ENCODE data around the gene ETV6. TPM values are rescaled to one million over a fixed set of nuclear protein-coding genes. Genes with fewer than 3 reads are reported as not detected.

The ETV6 gene
- polyA plus RNA-seq, 3 donors: 3.3 to 7.7 (median 4.4) TPM

GRCh38 chr12:11684811-11685210, 35.3 kb downstream of the ETV6 start:
- 88 to 91% (median 90%) methylated on average over 7 of the region's 7 CpGs for WGBS, 3 donors
- no peak overlapping the region for H3K27ac ChIP-seq (ENCODE audit: low read depth, low read length)

GRCh38 chr12:11685316-11685715, 35.8 kb downstream of the ETV6 start:
- no peak overlapping the region for H3K27ac ChIP-seq (ENCODE audit: low read depth, low read length)
- WGBS, 3 donors: 40 to 70% (median 49%) methylated on average over 3 of the region's 3 CpGs

- no peak overlapping the region for H3K27ac ChIP-seq (ENCODE audit: low read depth, low read length)
- 72 to 78% (median 76%) methylated on average over 2 of the region's 2 CpGs for WGBS, 3 donors
Measured at GRCh38 chr12:11685716-11686115, 36.2 kb downstream of the ETV6 start.

- WGBS, 3 donors: 71 to 72% (median 71%) methylated on average over 2 of the region's 2 CpGs
- H3K27ac ChIP-seq (ENCODE audit: low read depth, low read length): no peak overlapping the region
Measured at GRCh38 chr12:11686120-11686519, 36.6 kb downstream of the ETV6 start.

- WGBS, 3 donors: 42 to 60% (median 60%) methylated on average over 2 of the region's 2 CpGs
- H3K27ac ChIP-seq (ENCODE audit: low read depth, low read length): no peak overlapping the region
Measured at GRCh38 chr12:11687528-11687927, 38.1 kb downstream of the ETV6 start.

- H3K27ac ChIP-seq (ENCODE audit: low read depth, low read length): no peak overlapping the region
- WGBS, 3 donors: 69 to 85% (median 77%) methylated on average over 4 of the region's 4 CpGs
Measured at GRCh38 chr12:11688379-11688778, 38.9 kb downstream of the ETV6 start.

- H3K27ac ChIP-seq (ENCODE audit: low read depth, low read length): no peak overlapping the region
- WGBS, 3 donors: 83 to 92% (median 85%) methylated on average over 2 of the region's 2 CpGs
Measured at GRCh38 chr12:11688831-11689230, 39.4 kb downstream of the ETV6 start.

- 90 to 93% (median 92%) methylated on average over 10 of the region's 10 CpGs for WGBS, 3 donors
Measured at GRCh38 chr12:11689591-11690186, 40.2 kb downstream of the ETV6 start.

GRCh38 chr12:11693067-11693466, 43.6 kb downstream of the ETV6 start:
- no peak overlapping the region for H3K27ac ChIP-seq (ENCODE audit: low read depth, low read length)
- WGBS, 3 donors: 80 to 94% (median 83%) methylated on average over 6 of the region's 6 CpGs

More at GRCh38 chr12:11689591-11690186, 40.2 kb downstream of the ETV6 start:
- no peak overlapping the region for H3K27ac ChIP-seq (ENCODE audit: low read depth, low read length)

GRCh38 chr12:11693601-11694000, 44.1 kb downstream of the ETV6 start:
- H3K27ac ChIP-seq (ENCODE audit: low read depth, low read length): no peak overlapping the region

GRCh38 chr12:11694528-11694927, 45.1 kb downstream of the ETV6 start:
- WGBS, 3 donors: 70 to 73% (median 71%) methylated on average over 5 of the region's 5 CpGs

GRCh38 chr12:11695321-11695720, 45.8 kb downstream of the ETV6 start:
- WGBS, 3 donors: 37 to 76% (median 61%) methylated on average over 3 of the region's 3 CpGs
- no peak overlapping the region for H3K27ac ChIP-seq (ENCODE audit: low read depth, low read length)

More at GRCh38 chr12:11694528-11694927, 45.1 kb downstream of the ETV6 start:
- H3K27ac ChIP-seq (ENCODE audit: low read depth, low read length): no peak overlapping the region

GRCh38 chr12:11696084-11696483, 46.6 kb downstream of the ETV6 start:
- no peak overlapping the region for H3K27ac ChIP-seq (ENCODE audit: low read depth, low read length)
- WGBS, 3 donors: 33 to 91% (median 89%) methylated on average over 3 of the region's 3 CpGs

GRCh38 chr12:11697131-11697530, 47.7 kb downstream of the ETV6 start:
- H3K27ac ChIP-seq (ENCODE audit: low read depth, low read length): no peak overlapping the region
- 90 to 91% (median 90%) methylated on average over 5 of the region's 5 CpGs for WGBS, 3 donors

- 35 to 63% (median 39%) methylated on average over 3 of the region's 3 CpGs for WGBS, 3 donors
- no peak overlapping the region for H3K27ac ChIP-seq (ENCODE audit: low read depth, low read length)
Measured at GRCh38 chr12:11697670-11698387, 48.4 kb downstream of the ETV6 start.

- H3K27ac ChIP-seq (ENCODE audit: low read depth, low read length): no peak overlapping the region
- 97 to 98% (median 98%) methylated on average over 2 of the region's 2 CpGs for WGBS, 3 donors
Measured at GRCh38 chr12:11698729-11699128, 49.3 kb downstream of the ETV6 start.

- WGBS, 3 donors: 69 to 77% (median 70%) methylated on average over 6 of the region's 6 CpGs
- H3K27ac ChIP-seq (ENCODE audit: low read depth, low read length): no peak overlapping the region
Measured at GRCh38 chr12:11701433-11701832, 52.0 kb downstream of the ETV6 start.

- 91 to 92% (median 91%) methylated on average over 5 of the region's 5 CpGs for WGBS, 3 donors
- no peak overlapping the region for H3K27ac ChIP-seq (ENCODE audit: low read depth, low read length)
Measured at GRCh38 chr12:11702959-11703358, 53.5 kb downstream of the ETV6 start.

GRCh38 chr12:11703378-11703777, 53.9 kb downstream of the ETV6 start:
- H3K27ac ChIP-seq (ENCODE audit: low read depth, low read length): no peak overlapping the region
- WGBS, 3 donors: 90 to 92% (median 91%) methylated on average over 4 of the region's 4 CpGs

- 84 to 86% (median 86%) methylated on average over 8 of the region's 8 CpGs for WGBS, 3 donors
Measured at GRCh38 chr12:11704089-11704488, 54.6 kb downstream of the ETV6 start.

More at GRCh38 chr12:11704089-11704488, 54.6 kb downstream of the ETV6 start:
- no peak overlapping the region for H3K27ac ChIP-seq (ENCODE audit: low read depth, low read length)

Measured in adipose tissue (tissue), 3 donors.